PFSK-1 (cell line): Measurements from ENCODE around the gene SLC1A7.

Experiments
- POLR2AphosphoS5 ChIP-seq: IDR thresholded peaks from 2 replicates; pipeline ENCODE4 v1.6.1; 2012; ENCODE audit warnings: low read depth, mild to moderate bottlenecking, control low read depth, low read length, moderate library complexity
- TAF1 ChIP-seq: IDR thresholded peaks from 2 replicates; pipeline ENCODE4 v1.6.1; 2012; ENCODE audit warnings: low read length, control low read depth, borderline replicate concordance; ENCODE audit not compliant: insufficient read depth

DNA sequence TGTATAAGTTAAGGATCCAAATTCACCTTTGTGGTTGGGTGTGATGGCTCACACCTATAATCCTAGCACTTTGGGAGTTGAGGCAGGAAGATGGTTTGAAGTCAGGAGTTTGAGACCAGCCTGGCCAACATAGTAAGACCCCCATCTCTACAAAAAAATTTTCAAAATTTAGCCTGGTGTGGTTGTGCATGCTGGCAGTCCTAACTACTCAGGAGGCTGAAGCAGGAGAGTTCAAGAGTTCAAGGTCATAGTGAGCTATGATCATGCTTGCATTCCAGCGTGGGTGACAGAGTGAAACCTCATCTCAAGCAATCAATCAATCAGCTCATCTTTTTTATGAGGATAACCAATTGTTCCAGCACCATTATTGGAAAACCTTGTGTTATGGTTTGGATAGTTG is 16.5 kb upstream of the SLC1A7 start:
- no peak for TF ChIP-seq POLR2AphosphoS5
- TF ChIP-seq TAF1: no peak
